CD14-positive monocyte (primary cell): ENCODE measurements around the gene ANXA4. TPM values are rescaled to one million over a fixed set of nuclear protein-coding genes. Genes with fewer than 3 reads are reported as not detected.

Experiments used
- DNase-seq, 3 donors: peaks; one replicate each; pipeline ENCODE4 v3.0.0-alpha.2; 2011 to 2022
- H2AFZ ChIP-seq: 2 replicates; pipeline ENCODE4 v1.6.0; 2012; ENCODE audit warnings: mild to moderate bottlenecking, low read depth, low read length, inconsistent platforms; ENCODE audit not compliant: insufficient read depth, poor library complexity, severe bottlenecking
- H3K27ac ChIP-seq, 2 donors: 1 replicate in 1 of 2; 2 replicates in 1 of 2; pipeline ENCODE4 v1.5.1; 2012 to 2013; ENCODE audit warnings: low read length in 2 of 2, control low read depth in 1 of 2, inconsistent platforms in 1 of 2, low read depth in 1 of 2, mild to moderate bottlenecking in 1 of 2
- H3K27me3 ChIP-seq, 2 donors: one replicate each; pipeline versions ENCODE4 v1.6.0 to v1.6.1; 2011 to 2013; ENCODE audit warnings: low read length in 2 of 2; ENCODE audit not compliant: control insufficient read depth in 2 of 2, insufficient read depth in 2 of 2
- H3K36me3 ChIP-seq, 2 donors: replicated peaks in 1 of 2; 1 replicate in 1 of 2; 2 replicates in 1 of 2; pipeline versions ENCODE4 v1.5.1 to v1.6.1; 2012 to 2013; ENCODE audit warnings: low read length in 2 of 2, control low read depth in 1 of 2, inconsistent platforms in 1 of 2, mild to moderate bottlenecking in 1 of 2; ENCODE audit not compliant: insufficient read depth in 2 of 2, control insufficient read depth in 1 of 2
- H3K4me1 ChIP-seq, 2 donors: 1 replicate in 1 of 2; 2 replicates in 1 of 2; pipeline versions ENCODE4 v1.5.1 to v1.6.1; 2012 to 2013; ENCODE audit warnings: low read length in 2 of 2, control low read depth in 1 of 2, inconsistent platforms in 1 of 2, mild to moderate bottlenecking in 1 of 2, moderate library complexity in 1 of 2; ENCODE audit not compliant: insufficient read depth in 2 of 2, control insufficient read depth in 1 of 2
- H3K4me2 ChIP-seq: replicated peaks from 2 replicates; pipeline ENCODE3; 2012; ENCODE audit warnings: low read length, moderate library complexity, mild to moderate bottlenecking; ENCODE audit not compliant: poor library complexity, severe bottlenecking; ENCODE audit errors: extremely low read depth
- H3K4me3 ChIP-seq, 3 experiments: fragments of 200-600 bp in 1 of 3; sonication (generic) in 1 of 3; replicated peaks in 1 of 3; 1 replicate in 2 of 3; 2 replicates in 1 of 3; pipeline ENCODE4 v1.5.1; 2011 to 2013; ENCODE audit warnings: low read length in 3 of 3, mild to moderate bottlenecking in 3 of 3, control low read depth in 2 of 3, low read depth in 2 of 3, inconsistent platforms in 1 of 3, moderate library complexity in 1 of 3
- H3K79me2 ChIP-seq: 2 replicates; pipeline ENCODE4 v1.6.0; 2012; ENCODE audit warnings: mild to moderate bottlenecking, control low read depth, inconsistent platforms, low read length, moderate library complexity; ENCODE audit not compliant: insufficient read depth
- H3K9ac ChIP-seq: 2 replicates; pipeline ENCODE4 v1.6.0; 2017; ENCODE audit warnings: low read length, mild to moderate bottlenecking; ENCODE audit not compliant: insufficient read depth, poor library complexity, severe bottlenecking
- H3K9me3 ChIP-seq, 2 donors: replicated peaks in 1 of 2; 1 replicate in 1 of 2; 2 replicates in 1 of 2; pipeline versions ENCODE4 v1.5.1 to v1.6.1; 2012 to 2013; ENCODE audit warnings: low read length in 2 of 2, control low read depth in 1 of 2; ENCODE audit not compliant: control insufficient read depth in 1 of 2, insufficient read depth in 1 of 2
- H4K20me1 ChIP-seq: 2 replicates; pipeline ENCODE4 v1.6.0; 2012; ENCODE audit warnings: mild to moderate bottlenecking, low read length, control low read depth, moderate library complexity; ENCODE audit not compliant: insufficient read depth
- H3K27ac Mint-ChIP-seq, 7 donors: one replicate each; pipeline ENCODE4 v1.8.0; 2020; ENCODE audit warnings: mild to moderate bottlenecking in 7 of 7, mixed read lengths in 7 of 7, moderate library complexity in 6 of 7, inconsistent platforms in 2 of 7
- H3K27me3 Mint-ChIP-seq, 3 donors: one replicate each; pipeline ENCODE4 v1.8.0; 2021 to 2022; ENCODE audit warnings: low read depth in 3 of 3, mild to moderate bottlenecking in 3 of 3, mixed read lengths in 3 of 3, moderate library complexity in 3 of 3, inconsistent platforms in 1 of 3
- H3K36me3 Mint-ChIP-seq, 2 donors: one replicate each; pipeline ENCODE4 v1.8.0; 2020; ENCODE audit warnings: mixed read lengths in 2 of 2, inconsistent platforms in 1 of 2, mild to moderate bottlenecking in 1 of 2
- H3K4me1 Mint-ChIP-seq: one replicate; pipeline ENCODE4 v1.8.0; 2020; ENCODE audit warnings: mild to moderate bottlenecking, mixed read lengths
- H3K4me3 Mint-ChIP-seq, 2 donors: one replicate each; pipeline ENCODE4 v1.8.0; 2020; ENCODE audit warnings: mild to moderate bottlenecking in 2 of 2, mixed read lengths in 2 of 2, moderate library complexity in 1 of 2
- H3K9me3 Mint-ChIP-seq, 7 donors: one replicate each; pipeline ENCODE4 v1.8.0; 2020 to 2022; ENCODE audit warnings: mixed read lengths in 7 of 7, mild to moderate bottlenecking in 6 of 7, moderate library complexity in 6 of 7, inconsistent platforms in 2 of 7
- CTCF ChIP-seq: fragments of 200-600 bp; IDR thresholded peaks from one replicate; pipeline ENCODE4 v1.8.0; 2022; ENCODE audit warnings: antibody characterized with exemption, mild to moderate bottlenecking
- WGBS: methylation state at CpG from one replicate; pipeline ENCODE4 v1.1.5; 2013; ENCODE audit warnings: missing lambda C conversion rate; ENCODE audit not compliant: insufficient coverage; 5-methylcytosine and 5-hydroxymethylcytosine counted together
- intact Hi-C, 2 donors: fragments of 100-400 bp; cut with micrococcal nuclease; formaldehyde crosslinking; loops; one replicate each; pipeline versions ENCODE4 v1.15.0 to v1.15.1; 2023
- polyA plus RNA-seq, 3 donors: library from polyadenylated mRNA; depleted of rRNA in 1 of 3; unstranded in 2 of 3; stranded (reverse) in 1 of 3; fragments of 300-500 nt in 2 of 3; fragments of >200 nt in 1 of 3; fragmentation: Illumina TruSeq in 2 of 3; gene quantifications; 1 replicate in 2 of 3; 2 replicates in 1 of 3; pipeline ENCODE4 v1.2.3, GENCODE V29; 2012 to 2021

Gene ANXA4
- polyA plus RNA-seq, 3 donors: 30.0 to 95.7 (median 64.7) TPM

GRCh38 chr2:69797235-69797634 lies 55.3 kb downstream of the ANXA4 start:
- Histone ChIP-seq H3K9me3 (no peaks in the 10 kb centered on the region), H3K4me1 (peaks cover 3 to 14% of the 10 kb centered on the region in 2 donors), H3K9ac (no peak overlapping the region), H3K79me2 (no peaks in the 10 kb centered on the region), H3K27ac (no peak overlapping the region), H4K20me1 (no peaks in the 10 kb centered on the region), H2AFZ (no peak overlapping the region), H3K36me3 (peaks cover 0 to 55% of the 10 kb centered on the region in 2 donors), H3K4me3 (no peak overlapping the region), H3K4me2 (no peak overlapping the region), H3K27me3 (no peaks in the 10 kb centered on the region)
- no peak for TF ChIP-seq CTCF
- Mint-ChIP-seq H3K27ac (peak overlapping the region in 1 of 7 donors; percentile 1), H3K9me3 (no peaks in the 10 kb centered on the region), H3K4me3 (no peak overlapping the region), H3K27me3 (peaks cover 0 to 2% (median 0%) of the 10 kb centered on the region in 3 donors), H3K4me1 (peaks cover 27% of the 10 kb centered on the region), H3K36me3 (peaks cover 33 to 37% of the 10 kb centered on the region in 2 donors)
- DNase-seq: no peak
- WGBS: 100% methylated on average over 1 of the region's 4 CpGs
- intact Hi-C loops: loop anchor here in 1 of 2 donors (10.0 kb wide), 1 partner anchor 52 kb away; the partner anchor contains the start of gene ANXA4

DNA sequence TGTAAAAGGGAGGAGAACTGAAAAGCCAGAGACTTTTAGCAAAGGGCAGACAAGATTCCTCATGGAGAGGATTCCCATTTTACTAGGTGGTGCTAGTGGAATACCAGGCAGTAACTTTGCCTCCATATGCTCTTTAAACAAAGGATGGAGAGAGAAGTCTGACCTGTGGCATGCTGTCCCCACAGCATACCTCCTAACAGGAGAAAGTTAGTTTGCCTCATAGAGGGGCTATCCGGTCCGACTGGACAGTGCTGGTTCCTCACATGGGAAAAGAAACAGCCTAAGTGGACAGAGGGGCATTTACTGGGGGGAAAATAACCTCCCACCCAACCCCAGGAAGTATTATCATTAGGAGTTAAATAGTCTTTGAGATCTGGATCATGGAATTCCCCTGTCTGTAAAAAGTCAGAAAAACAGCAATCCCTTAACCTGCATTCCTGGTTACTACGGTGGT lies 55.9 kb downstream of the ANXA4 start:
- no peak for TF ChIP-seq CTCF
- peak overlapping the region in 1 of 7 donors; percentile 62 for H3K27ac Mint-ChIP-seq
- H3K4me1 ChIP-seq: peaks cover 6 to 20% of the 10 kb centered on the region in 2 donors
- H3K9me3 Mint-ChIP-seq: no peaks in the 10 kb centered on the region
- H3K79me2 ChIP-seq: no peaks in the 10 kb centered on the region
- intact Hi-C loops: loop anchor here in 1 of 2 donors (10.0 kb wide), 1 partner anchor 53 kb away; the partner anchor contains the start of gene ANXA4
- no peaks in the 10 kb centered on the region for H3K9me3 ChIP-seq
- H3K27ac ChIP-seq: no peak overlapping the region
- no peaks in the 10 kb centered on the region for H3K27me3 ChIP-seq
- H3K36me3 ChIP-seq: peaks cover 0 to 52% of the 10 kb centered on the region in 2 donors
- no CpG with 5 or more reads among the region's 3 CpGs for WGBS
- no peak overlapping the region for H3K4me3 Mint-ChIP-seq
- peaks cover 31 to 35% of the 10 kb centered on the region in 2 donors for H3K36me3 Mint-ChIP-seq
- no peak overlapping the region for H3K9ac ChIP-seq
- no peak overlapping the region for H2AFZ ChIP-seq
- H4K20me1 ChIP-seq: no peaks in the 10 kb centered on the region
- peaks cover 0 to 2% (median 0%) of the 10 kb centered on the region in 3 donors for H3K27me3 Mint-ChIP-seq
- H3K4me3 ChIP-seq: no peak overlapping the region
- no peak for DNase-seq
- no peak overlapping the region for H3K4me2 ChIP-seq
- peaks cover 33% of the 10 kb centered on the region for H3K4me1 Mint-ChIP-seq
